Esophagus (tissue), 2 donors: ENCODE results near the gene TMEM92. TPM values are rescaled to one million over a fixed set of nuclear protein-coding genes. Genes with fewer than 3 reads are reported as not detected.
A peak's percentile ranks its signal among the peaks of the same experiment; 100 is the strongest.

Experiments
- H3K27ac ChIP-seq, 2 donors: one replicate each; pipeline ENCODE4 v1.5.1; 2013; ENCODE audit warnings: low read depth in 2 of 2, mild to moderate bottlenecking in 2 of 2, inconsistent platforms in 1 of 2, low read length in 1 of 2, moderate library complexity in 1 of 2
- H3K27me3 ChIP-seq, 2 donors: one replicate each; pipeline ENCODE4 v1.6.1; 2013; ENCODE audit warnings: low read length in 2 of 2, control low read depth in 1 of 2, mild to moderate bottlenecking in 1 of 2; ENCODE audit not compliant: insufficient read depth in 2 of 2, control insufficient read depth in 1 of 2
- H3K36me3 ChIP-seq, 2 donors: one replicate each; pipeline ENCODE4 v1.6.1; 2013; ENCODE audit warnings: low read length in 1 of 2; ENCODE audit not compliant: control insufficient read depth in 2 of 2, insufficient read depth in 2 of 2
- H3K4me1 ChIP-seq, 2 donors: one replicate each; pipeline ENCODE4 v1.6.1; 2013; ENCODE audit warnings: low read length in 1 of 2; ENCODE audit not compliant: control insufficient read depth in 2 of 2, insufficient read depth in 2 of 2
- H3K4me3 ChIP-seq, 2 donors: one replicate each; pipeline ENCODE4 v1.5.1; 2013; ENCODE audit warnings: low read length in 2 of 2, mild to moderate bottlenecking in 2 of 2, low read depth in 1 of 2, moderate library complexity in 1 of 2
- H3K9me3 ChIP-seq, 2 donors: one replicate each; pipeline ENCODE4 v1.6.1; 2013; ENCODE audit warnings: mild to moderate bottlenecking in 2 of 2, low read depth in 1 of 2, low read length in 1 of 2, moderate library complexity in 1 of 2; ENCODE audit not compliant: control insufficient read depth in 2 of 2, insufficient read depth in 1 of 2
- WGBS, 2 donors: extraction: QIAGEN DNeasy Blood & Tissue Kit; methylation state at CpG; one replicate each; pipeline ENCODE4 v1.1.7; 2013; 5-methylcytosine and 5-hydroxymethylcytosine counted together
- polyA plus RNA-seq, 2 donors: library from polyadenylated mRNA; stranded (reverse); fragments of 200-250 nt; gene quantifications; one replicate each; pipeline ENCODE4 v1.2.3, GENCODE V29; 2013
- donor health status: healthy with polysubstance abuse.
- donor health status: Bipolar disorder and iron deficiency.

Gene TMEM92
- polyA plus RNA-seq, 2 donors, result 0.08 to 0.27 TPM

GRCh38 chr17:50248255-50248654 lies 26.0 kb upstream of the TMEM92 start:
- WGBS, 2 donors, result 69 to 76% methylated on average over 2 of the region's 2 CpGs

GRCh38 chr17:50252781-50253180 lies 21.5 kb upstream of the TMEM92 start:
- Histone ChIP-seq H3K9me3 (no peaks in the 10 kb centered on the region), H3K36me3 (no peaks in the 10 kb centered on the region), H3K4me1 (peaks cover 0 to 3% of the 10 kb centered on the region in 2 donors), H3K27me3 (no peaks in the 10 kb centered on the region), H3K27ac (no peak overlapping the region), H3K4me3 (no peak overlapping the region)
- 61 to 65% methylated on average over 3 of the region's 3 CpGs for WGBS, 2 donors

More at GRCh38 chr17:50248255-50248654, 26.0 kb upstream of the TMEM92 start:
- H3K27me3 ChIP-seq, result no peaks in the 10 kb centered on the region
- no peaks in the 10 kb centered on the region for H3K36me3 ChIP-seq
- no peaks in the 10 kb centered on the region for H3K4me1 ChIP-seq
- H3K4me3 ChIP-seq, result no peak overlapping the region
- no peak overlapping the region for H3K27ac ChIP-seq
- H3K9me3 ChIP-seq, result no peaks in the 10 kb centered on the region

DNA sequence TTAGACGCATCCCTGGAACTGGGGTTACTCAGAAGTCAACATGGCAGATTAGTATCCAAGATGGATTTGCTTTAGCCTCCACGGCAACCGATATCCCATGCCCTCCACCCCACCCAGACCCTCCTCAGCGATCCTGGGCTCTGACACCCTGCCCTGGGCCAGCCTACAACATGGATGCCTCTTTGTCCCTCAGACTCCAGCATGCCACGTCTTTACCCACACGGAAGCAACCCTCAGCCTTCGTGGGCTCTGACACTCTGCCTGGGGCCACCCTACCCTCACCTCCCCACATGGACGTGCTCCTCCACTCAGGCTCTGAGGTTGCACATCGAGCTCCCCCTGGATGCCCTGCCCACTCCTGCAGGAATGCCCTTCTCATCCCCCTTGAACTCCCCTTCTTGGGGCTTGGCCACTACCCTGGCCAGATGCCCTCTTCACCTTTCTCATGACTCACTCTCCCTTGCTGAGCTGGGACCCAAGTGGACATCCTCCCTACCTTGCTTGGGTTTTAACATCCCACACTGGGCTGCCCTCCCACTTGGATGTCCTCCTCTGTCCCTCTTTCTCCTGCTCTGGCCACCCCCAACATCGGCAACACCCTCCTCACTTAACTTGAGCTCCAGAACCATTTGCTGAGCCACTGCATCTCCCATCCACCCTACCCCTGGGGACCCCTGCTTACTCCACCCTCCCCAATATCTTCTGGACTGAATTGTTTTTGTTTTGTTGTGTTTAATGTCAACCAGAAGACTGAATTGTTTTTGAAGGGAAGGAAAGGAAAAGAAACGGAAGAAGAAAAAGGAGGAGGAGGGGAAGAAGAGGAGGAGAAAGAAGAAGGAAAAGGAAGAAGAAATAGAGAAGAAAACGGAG lies 18.3 kb upstream of the TMEM92 start:
- Histone ChIP-seq H3K9me3 (no peaks in the 10 kb centered on the region), H3K27ac (no peak overlapping the region), H3K4me1 (peaks cover 0 to 3% of the 10 kb centered on the region in 2 donors), H3K4me3 (no peak overlapping the region), H3K27me3 (no peaks in the 10 kb centered on the region), H3K36me3 (no peaks in the 10 kb centered on the region)
- WGBS, 2 donors, result 79 to 81% methylated on average over 12 of the region's 12 CpGs

- no peak overlapping the region for H3K4me3 ChIP-seq
- no peak overlapping the region for H3K27ac ChIP-seq
- no peaks in the 10 kb centered on the region for H3K36me3 ChIP-seq
- 77 to 90% methylated on average over 10 of the region's 10 CpGs for WGBS, 2 donors
- H3K4me1 ChIP-seq, result peaks cover 0 to 3% of the 10 kb centered on the region in 2 donors
- H3K9me3 ChIP-seq, result no peaks in the 10 kb centered on the region
- no peaks in the 10 kb centered on the region for H3K27me3 ChIP-seq
Observed at GRCh38 chr17:50256826-50257618, 17.2 kb upstream of the TMEM92 start.

GRCh38 chr17:50257676-50258224 lies 16.5 kb upstream of the TMEM92 start:
- Histone ChIP-seq H3K36me3 (no peaks in the 10 kb centered on the region), H3K27ac (peak overlapping the region in 1 of 2 donors; percentile 15)
- WGBS, 2 donors, result 63 to 69% methylated on average over 15 of the region's 15 CpGs

DNA sequence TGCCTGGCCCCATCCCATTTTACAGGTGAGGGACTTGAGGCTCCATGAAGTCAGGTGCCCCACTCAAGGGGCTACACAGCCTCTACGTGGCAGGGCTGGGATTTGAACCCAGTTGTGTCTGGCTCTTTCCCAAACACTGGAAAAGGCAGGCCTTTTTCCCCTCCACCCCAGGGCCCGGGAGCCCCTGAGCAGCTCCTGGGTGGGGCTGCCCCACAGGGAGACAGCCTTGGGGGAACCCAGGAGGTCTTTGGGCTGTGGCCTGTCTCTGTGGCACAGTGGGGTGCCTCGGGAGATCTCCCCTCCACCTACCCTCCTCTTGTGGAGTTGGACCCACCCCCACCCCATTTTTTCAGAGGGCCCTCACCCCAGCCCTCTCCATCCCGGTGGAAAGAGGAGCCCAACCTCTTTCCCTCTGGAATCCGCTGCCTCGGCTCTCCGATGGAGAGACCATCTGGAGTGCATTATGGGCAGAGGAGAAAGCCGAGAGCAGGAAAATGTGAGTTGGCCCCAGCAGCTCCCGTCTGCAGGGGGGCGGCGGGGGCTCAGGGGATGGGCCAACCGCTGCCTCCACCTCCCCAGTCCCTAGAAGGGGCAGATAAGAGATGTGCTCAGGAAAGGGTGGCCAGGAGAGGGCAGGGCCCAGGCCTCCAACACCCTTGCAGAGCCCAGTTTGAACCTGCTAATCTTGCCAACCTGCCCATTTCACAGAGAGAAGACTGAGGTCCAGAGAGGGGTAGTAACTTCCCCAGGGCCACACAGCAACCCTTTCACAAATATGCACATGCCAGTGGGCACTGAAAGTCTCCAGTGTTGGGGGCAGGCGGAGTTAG lies 15.4 kb upstream of the TMEM92 start:
- H3K9me3 ChIP-seq, result no peaks in the 10 kb centered on the region
- H3K27ac ChIP-seq, result no peak overlapping the region
- no peak overlapping the region for H3K4me3 ChIP-seq
- no peaks in the 10 kb centered on the region for H3K27me3 ChIP-seq
- no peaks in the 10 kb centered on the region for H3K36me3 ChIP-seq
- H3K4me1 ChIP-seq, result peaks cover 0 to 3% of the 10 kb centered on the region in 2 donors
- 62 to 64% methylated on average over 13 of the region's 13 CpGs for WGBS, 2 donors

More at GRCh38 chr17:50257676-50258224, 16.5 kb upstream of the TMEM92 start:
- Histone ChIP-seq H3K27me3 (no peaks in the 10 kb centered on the region), H3K4me1 (peaks cover 0 to 3% of the 10 kb centered on the region in 2 donors), H3K9me3 (no peaks in the 10 kb centered on the region), H3K4me3 (no peak overlapping the region)

GRCh38 chr17:50259477-50260324 lies 14.6 kb upstream of the TMEM92 start:
- Histone ChIP-seq H3K4me3 (no peak overlapping the region), H3K27ac (peak overlapping the region in 1 of 2 donors; percentile 5), H3K27me3 (no peaks in the 10 kb centered on the region), H3K9me3 (no peaks in the 10 kb centered on the region), H3K4me1 (peaks cover 0 to 3% of the 10 kb centered on the region in 2 donors), H3K36me3 (no peaks in the 10 kb centered on the region)
- WGBS, 2 donors, result 71 to 72% methylated on average over 18 to 19 of the region's 19 CpGs

DNA sequence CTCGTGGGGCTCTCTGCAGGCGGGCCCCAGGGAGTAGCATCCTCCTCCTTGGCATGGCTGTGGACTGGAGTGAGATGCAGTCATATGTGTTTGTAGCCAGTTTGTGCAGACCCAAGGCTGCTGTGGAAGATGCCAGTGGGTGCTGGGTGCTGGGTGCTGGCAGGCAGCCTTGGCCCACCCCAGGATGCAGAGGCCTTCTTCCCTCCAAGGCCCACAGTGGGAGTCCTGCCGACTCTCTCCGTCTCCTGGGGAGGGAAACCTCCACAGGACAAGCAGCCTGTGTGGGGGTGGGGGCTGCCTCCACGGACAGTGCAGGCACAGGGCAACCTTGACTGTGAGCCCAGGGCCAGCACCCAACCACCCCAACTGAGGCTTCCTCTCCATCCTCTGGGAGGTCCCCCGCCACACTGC lies 13.8 kb upstream of the TMEM92 start:
- 85 to 87% methylated on average over 6 of the region's 6 CpGs for WGBS, 2 donors
- Histone ChIP-seq H3K36me3 (no peaks in the 10 kb centered on the region), H3K27ac (no peak overlapping the region)

More for the DNA sequence above, 13.8 kb upstream of the TMEM92 start:
- Histone ChIP-seq H3K4me3 (no peak overlapping the region), H3K27me3 (no peaks in the 10 kb centered on the region), H3K4me1 (peaks cover 0 to 3% of the 10 kb centered on the region in 2 donors), H3K9me3 (no peaks in the 10 kb centered on the region)
